HG02973 (cell line): Measurements from ENCODE around the gene SLC47A2.
"Not testable (repeated sequence)": the region's sequence is repeated elsewhere in the genome, so short reads cannot be mapped to it uniquely, and the experiment has no call there.

ENCODE experiments used
- ATAC-seq: cut with Tn5 transposase; IDR thresholded peaks from one replicate; pipeline ENCODE4 v1.9.1; 2021; ENCODE audit warnings: moderate library complexity; ENCODE audit not compliant: unreplicated experiment

Gene SLC47A2

DNA sequence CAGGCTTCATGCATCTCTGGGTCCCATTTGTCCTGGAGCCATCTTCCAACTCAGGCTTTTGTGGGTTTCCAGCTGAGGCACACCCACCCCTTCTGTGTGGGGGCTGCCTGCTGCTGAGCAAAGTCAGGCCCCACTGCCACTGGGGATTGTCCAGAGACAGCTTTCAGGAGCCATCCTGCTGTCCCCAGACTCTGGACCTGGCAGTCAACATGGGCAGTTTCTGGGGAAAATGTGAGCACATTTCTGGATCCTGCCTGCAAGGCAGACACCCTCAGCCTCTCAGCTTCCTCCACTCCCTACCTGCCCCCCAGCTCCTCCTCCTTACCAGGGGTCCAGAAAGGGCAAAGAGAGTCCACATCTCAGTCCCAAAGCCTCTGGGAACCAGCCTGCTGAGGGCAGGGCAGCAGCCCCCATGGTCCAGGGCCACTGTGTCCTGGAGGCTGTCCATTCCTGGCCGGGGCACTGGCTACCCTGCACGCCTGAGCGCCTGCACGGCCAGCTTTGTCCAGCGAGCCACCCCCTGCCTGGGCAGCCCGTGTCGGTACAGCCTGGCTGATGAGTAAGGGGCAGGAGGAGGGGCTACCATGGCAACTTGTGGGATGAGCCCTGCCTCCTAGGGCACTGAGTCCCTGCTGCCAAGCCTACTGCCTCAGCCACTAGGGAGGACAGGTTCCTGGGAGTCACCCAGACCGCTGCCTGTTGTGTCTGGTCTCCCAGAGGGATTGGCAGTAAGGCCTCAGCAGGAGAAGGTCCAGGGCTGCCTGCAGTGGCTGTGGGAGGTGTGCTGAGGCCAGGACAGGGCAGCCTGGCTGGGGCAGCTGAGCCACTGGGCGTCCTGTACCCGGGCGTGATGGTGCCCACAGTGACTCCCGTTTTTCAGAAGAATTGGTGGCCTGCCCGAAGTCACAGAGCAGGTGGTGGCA is at the start of gene SLC47A2:
SLC47A2 (minus strand) TSS at position 477 of the 923 bp plus-strand sequence; CDS start at position 448, 29 bp downstream.
- ATAC-seq: no peak

DNA sequence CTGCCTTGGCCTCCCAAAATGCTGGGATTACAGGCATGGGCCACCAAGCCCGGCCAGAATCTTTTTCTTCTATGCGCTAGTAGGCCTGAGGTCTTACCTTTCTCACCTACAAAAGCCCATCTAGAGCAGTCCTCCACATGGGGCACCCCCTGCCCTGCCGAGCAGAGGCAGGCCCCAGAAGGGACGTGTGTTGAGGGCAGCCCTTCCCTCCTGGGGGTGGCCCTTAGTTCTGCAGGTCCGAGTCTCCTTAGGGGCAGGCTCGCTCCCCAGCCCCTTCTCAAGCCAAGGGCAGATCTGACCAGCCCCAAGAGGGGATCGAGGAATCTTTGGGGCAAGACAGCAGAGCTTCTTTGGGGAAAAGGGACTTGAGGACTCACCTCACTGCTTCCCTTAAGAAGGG is 49.6 kb upstream of the SLC47A2 start:
- ATAC-seq: no peak

DNA sequence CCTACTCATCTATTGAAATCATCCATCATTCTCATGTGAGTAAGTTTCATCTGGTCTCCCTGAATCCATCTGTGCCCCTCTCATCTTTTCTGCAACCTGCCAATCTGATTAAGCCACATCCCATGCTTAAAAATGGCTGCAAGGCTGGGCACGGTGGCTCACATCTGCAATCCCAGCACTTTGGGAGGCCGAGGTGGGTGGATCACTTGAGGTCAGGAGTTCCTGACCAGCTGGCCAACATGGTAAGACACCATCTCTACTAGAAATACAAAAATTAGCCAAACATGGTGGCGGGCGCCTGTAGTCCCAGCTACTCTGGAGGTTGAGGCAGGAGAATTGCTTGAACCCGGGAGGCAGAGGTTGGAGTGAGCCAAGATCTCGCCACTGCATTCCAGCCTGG is 47.6 kb upstream of the SLC47A2 start:
- ATAC-seq: not testable (repeated sequence)

- no peak for ATAC-seq
These were observed 47.0 kb upstream of the SLC47A2 start for GRCh38 chr17:19763416-19763815.

- ATAC-seq: no peak
These were observed 46.2 kb upstream of the SLC47A2 start for GRCh38 chr17:19762515-19762961.

GRCh38 chr17:19760746-19761145 is 44.4 kb upstream of the SLC47A2 start:
- ATAC-seq: no peak

DNA sequence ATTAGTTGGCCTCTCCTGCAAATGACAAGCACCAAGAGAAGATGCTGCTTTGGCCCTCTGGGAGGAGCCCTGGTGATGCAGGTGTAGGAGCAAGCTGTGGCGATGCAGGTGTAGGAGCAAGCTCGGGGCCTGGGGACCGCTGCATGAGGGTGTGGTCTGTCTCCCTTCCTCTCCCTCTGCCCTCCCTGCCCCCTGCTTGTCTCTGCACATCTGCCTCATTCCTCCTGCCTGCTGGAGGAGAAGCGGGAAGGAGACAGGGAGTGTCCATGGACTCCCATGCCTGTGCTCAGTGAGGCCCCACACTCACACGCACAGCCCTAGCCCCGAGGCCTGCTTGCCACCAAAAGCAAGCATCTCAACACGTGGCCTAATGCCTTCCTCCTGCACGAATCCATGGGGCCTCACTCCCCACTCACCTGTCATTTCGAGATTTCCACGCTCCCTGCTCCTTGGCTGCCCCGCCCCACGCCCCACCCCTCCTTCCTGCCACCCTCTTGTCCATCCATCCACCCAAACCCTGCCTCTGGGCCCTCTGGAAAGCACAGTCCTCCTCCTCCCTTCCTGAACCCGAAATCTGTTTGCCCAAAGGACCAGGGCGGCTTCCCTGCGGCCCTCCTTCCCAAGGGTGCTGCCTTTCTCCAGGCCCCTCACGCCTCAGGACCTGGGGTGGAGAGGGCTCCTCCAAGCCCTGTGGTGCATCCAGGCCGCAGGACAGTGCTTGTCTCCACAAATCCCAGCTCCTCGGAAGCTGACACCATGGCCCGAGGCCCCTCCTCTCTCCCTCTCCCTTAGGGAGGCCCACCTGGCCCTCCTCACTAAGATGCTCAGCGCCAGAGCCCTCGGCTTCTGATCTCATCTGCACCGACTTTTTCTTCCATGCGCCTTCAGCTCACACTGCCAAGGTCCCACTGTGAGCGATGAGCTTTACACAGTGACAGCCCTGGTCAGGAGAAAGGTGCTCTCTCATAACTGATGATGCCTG is 43.5 kb upstream of the SLC47A2 start:
- ATAC-seq: no peak

DNA sequence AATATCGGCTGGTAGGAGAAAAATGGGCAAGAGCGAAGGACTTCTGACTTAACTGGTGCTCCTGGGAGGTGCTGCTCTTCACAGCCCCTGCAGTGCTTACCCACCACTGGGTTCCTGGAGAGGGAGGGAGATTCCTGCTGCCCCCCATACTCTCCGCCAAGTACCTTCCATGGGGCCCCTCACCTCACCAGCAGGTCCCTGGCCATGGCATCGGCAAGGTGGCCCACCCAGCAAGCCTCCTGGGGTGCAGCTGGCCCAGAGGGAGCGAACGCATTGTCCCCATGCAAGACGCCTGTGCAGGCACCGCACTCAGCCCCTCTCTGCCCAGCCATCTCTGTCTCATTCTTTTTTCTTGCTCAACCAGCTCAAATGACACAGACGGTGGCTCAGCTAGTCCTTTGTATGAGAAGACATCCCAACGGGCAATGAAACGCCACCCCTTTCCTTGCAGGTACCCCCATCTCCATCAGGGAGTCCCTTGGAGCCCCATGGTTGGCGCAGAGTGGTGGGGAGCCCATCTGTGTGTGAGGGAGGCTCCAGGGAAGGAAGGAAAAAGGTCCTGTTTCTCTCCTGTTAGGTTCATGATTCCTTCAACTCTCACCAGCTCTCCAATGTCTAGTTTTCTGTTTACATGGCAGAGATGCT is 41.3 kb upstream of the SLC47A2 start:
- no peak for ATAC-seq

GRCh38 chr17:19756546-19756945 is 40.2 kb upstream of the SLC47A2 start:
- no peak for ATAC-seq

DNA sequence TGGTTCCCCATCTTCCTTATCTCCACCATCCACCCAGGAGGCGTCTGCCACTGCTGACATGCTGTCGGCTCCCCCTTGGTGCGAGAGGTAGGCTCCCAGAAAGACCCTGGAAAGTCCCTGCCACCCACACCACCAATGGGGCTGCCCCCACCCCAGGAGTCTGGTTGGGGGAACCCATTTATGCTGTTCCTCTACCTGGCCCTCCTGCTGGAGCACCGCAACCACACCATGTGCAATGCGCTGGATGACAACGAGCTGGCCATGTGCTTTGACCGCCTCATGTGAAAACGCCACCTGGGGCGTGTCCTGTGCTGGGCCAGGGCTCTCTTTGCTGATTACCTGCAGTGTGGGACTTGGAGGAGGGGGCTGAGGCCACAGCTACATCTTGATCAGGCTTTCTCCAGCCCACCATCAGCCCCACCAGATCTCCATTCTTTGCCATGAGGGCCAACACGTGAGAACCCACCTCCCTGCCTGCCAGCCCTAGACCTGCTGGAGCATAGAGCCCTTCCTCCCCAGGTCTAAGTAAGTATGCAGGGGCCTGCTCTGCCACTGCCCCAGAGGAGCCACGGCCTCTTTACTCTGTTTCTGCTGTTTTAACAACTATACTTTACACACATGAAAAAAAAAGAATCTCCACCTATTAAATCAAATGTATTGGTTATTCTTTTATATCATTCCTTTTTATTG is 39.6 kb upstream of the SLC47A2 start:
- ATAC-seq: no peak

DNA sequence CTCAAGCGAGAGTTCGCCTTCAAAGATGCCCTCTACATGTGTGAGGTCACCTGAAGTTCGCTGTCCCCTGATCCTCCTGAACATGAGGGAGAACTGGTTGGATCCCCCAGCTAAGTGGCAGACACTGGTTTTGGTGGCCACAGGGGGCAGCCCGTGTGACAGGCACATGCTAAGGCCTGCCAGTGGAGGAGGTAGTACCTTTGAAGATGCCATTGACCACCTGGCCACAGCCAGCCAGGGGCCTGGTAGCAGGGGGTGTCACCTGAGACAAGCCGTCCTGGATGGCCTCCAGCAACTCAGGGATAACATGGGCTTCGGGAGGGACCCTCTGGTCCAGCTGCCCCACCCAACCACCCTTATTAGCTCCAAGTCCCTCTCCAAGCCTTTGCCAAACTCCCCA is 39.0 kb upstream of the SLC47A2 start:
- no peak for ATAC-seq

DNA sequence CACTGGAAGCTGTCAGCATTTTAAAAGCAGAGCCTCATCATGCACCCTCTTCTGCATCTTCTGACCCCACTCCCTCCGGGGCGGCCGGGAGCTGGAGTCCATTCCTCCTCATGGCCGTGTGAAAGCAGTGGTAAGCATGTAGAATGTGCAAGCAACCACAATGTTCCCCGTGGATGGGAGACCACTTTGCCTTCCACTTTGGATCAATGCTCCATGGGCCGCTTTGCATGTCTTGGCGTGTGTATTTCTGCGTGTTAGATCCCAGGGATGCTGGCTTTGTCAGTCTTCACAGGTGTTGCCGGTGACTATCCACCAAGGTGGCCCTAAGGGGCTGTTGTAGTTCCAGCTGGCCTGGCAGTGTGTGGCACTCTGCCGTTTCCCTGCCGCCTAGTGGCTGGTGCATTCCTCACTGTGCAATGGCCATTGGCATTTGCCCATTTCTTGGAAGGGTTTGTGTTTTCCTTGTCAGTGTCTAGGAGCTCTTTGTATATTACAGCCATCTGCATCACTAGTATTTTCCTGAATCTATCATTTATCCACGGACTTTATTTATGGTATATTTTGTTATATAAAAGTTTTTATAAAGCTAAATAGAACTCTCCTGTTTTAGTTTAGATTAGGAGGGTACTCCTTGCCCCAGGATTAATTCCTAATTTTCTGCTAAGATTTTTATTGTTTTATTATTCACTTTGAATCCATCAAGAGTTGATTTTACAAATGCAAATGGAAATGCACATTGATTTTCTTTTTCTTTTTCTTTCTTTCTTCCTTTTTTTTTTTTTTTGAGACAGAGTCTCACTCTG is 37.5 kb upstream of the SLC47A2 start:
- ATAC-seq: no peak

GRCh38 chr17:19753051-19753509 is 36.7 kb upstream of the SLC47A2 start:
- no peak for ATAC-seq

- ATAC-seq: no peak
These were observed 36.0 kb upstream of the SLC47A2 start for GRCh38 chr17:19752216-19753050.

GRCh38 chr17:19750835-19751234 is 34.5 kb upstream of the SLC47A2 start:
- ATAC-seq: no peak

DNA sequence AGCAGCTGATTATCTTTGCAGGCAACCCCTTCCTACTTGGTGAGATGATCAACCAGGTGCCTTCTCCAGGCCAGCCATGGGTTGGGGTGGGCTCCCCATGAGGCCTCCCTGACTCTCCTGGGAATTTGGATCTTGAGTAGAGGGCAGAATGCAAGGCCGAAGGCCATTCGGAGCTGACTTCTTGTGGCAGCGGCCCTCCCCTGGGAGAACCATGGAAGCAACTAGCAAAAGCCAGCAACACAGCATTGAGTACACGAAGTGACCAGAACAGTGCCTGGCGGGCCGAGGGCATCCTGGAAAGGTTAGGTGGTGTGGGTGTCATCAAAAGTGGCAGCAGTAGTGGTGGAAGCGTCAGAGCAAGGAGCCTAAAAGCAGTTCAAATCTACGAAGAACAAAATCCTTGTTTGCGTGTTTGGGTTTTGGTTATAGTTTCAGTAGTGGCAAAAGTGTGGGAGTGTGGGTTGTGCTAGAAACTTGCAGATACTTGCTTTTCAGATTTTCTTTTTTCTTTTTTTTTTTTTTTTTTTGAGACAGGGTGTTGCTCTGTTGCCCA is 33.7 kb upstream of the SLC47A2 start:
- no peak for ATAC-seq

DNA sequence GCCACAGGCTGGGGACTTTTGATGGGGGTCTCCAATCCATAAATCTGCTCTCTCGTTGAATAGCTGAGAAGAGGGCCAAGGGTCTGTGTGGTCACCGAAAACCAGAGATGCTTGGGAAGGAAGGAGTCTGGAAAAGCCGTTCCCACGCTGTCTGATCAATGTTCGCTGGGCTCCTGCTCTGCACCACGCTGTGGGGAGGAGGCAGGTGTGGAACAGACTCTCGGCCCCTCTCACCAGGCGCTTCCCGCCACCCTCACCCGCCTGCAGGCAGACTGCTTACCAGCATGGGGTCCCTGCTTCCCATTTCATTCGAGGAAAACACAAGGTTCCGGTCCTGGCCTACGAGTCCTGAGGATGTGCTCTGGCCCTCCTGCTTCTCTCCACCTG is 32.4 kb upstream of the SLC47A2 start:
- no peak for ATAC-seq
